Spleen (tissue), 11 donors: ENCODE measurements around the gene ZNF804A. TPM values are rescaled to one million over a fixed set of nuclear protein-coding genes. Genes with fewer than 3 reads are reported as not detected.

Experiments
- DNase-seq: peaks from one replicate; pipeline ENCODE4 v3.0.0-alpha.2; 2020
- H3K27ac ChIP-seq, 8 donors: fragments of 200-600 bp; sonication (generic) in 7 of 8; 1 replicate in 4 of 8; 2 replicates in 4 of 8; pipeline versions ENCODE4 v1.5.0 to v1.8.0; 2016 to 2021; ENCODE audit warnings: inconsistent platforms in 4 of 8, mild to moderate bottlenecking in 4 of 8, moderate library complexity in 1 of 8
- H3K27me3 ChIP-seq, 7 donors: fragments of 200-600 bp; sonication (generic) in 6 of 7; replicated peaks in 1 of 7; 1 replicate in 4 of 7; 2 replicates in 3 of 7; pipeline versions ENCODE4 v1.5.0 to v1.8.0; 2016 to 2021; ENCODE audit warnings: inconsistent platforms in 3 of 7, mild to moderate bottlenecking in 1 of 7
- H3K36me3 ChIP-seq, 6 donors: fragments of 200-600 bp; sonication (generic) in 5 of 6; 1 replicate in 4 of 6; 2 replicates in 2 of 6; pipeline versions ENCODE4 v1.5.0 to v1.8.0; 2016 to 2021; ENCODE audit warnings: inconsistent platforms in 2 of 6
- H3K4me1 ChIP-seq, 6 donors: fragments of 200-600 bp; sonication (generic) in 5 of 6; 1 replicate in 3 of 6; 2 replicates in 3 of 6; pipeline versions ENCODE4 v1.5.0 to v1.8.0; 2016 to 2021; ENCODE audit warnings: inconsistent platforms in 3 of 6
- H3K4me3 ChIP-seq, 8 donors: fragments of 200-600 bp; sonication (generic) in 7 of 8; 1 replicate in 4 of 8; 2 replicates in 4 of 8; pipeline versions ENCODE4 v1.5.0 to v1.8.0; 2016 to 2021; ENCODE audit warnings: inconsistent platforms in 4 of 8, mild to moderate bottlenecking in 4 of 8, moderate library complexity in 2 of 8
- H3K9me3 ChIP-seq, 8 donors: fragments of 200-600 bp; sonication (generic) in 7 of 8; 1 replicate in 4 of 8; 2 replicates in 4 of 8; pipeline versions ENCODE4 v1.5.0 to v1.8.0; 2016 to 2021; ENCODE audit warnings: inconsistent platforms in 4 of 8
- CTCF ChIP-seq, 11 experiments: fragments of 200-600 bp in 7 of 11; fragments of 450-650 bp in 4 of 11; sonication (generic) in 4 of 11; IDR thresholded peaks in 8 of 11; conservative IDR thresholded peaks in 3 of 11; 1 replicate in 7 of 11; 2 replicates in 4 of 11; pipeline versions ENCODE4 v1.4.0 to v1.8.0; 2016 to 2021; ENCODE audit warnings: antibody characterized with exemption in 11 of 11, inconsistent platforms in 4 of 11, mild to moderate bottlenecking in 1 of 11
- POLR2A ChIP-seq, 3 donors: fragments of 450-650 bp; IDR thresholded peaks; one replicate each; pipeline ENCODE4 v1.5.1; 2017; ENCODE audit warnings: antibody characterized with exemption in 3 of 3, mild to moderate bottlenecking in 1 of 3
- POLR2AphosphoS5 ChIP-seq, 3 donors: sonication (generic); formaldehyde crosslinking; IDR thresholded peaks; one replicate each; pipeline ENCODE4 v1.5.1; 2017; ENCODE audit warnings: antibody characterized with exemption in 3 of 3
- WGBS, 5 donors: extraction: QIAGEN DNeasy Blood & Tissue Kit in 3 of 5; methylation state at CpG; one replicate each; pipeline versions ENCODE4 v1.1.5 to v1.1.7; 2013 to 2018; 5-methylcytosine and 5-hydroxymethylcytosine counted together
- intact Hi-C: fragments of 100-400 bp; cut with DNase I; formaldehyde crosslinking; loops from one replicate; pipeline ENCODE4 v1.15.0; 2023; ENCODE audit warnings: low total_unique reads
- polyA plus RNA-seq, 3 donors: library from polyadenylated mRNA; stranded (reverse); fragments of 200-250 nt; gene quantifications; one replicate each; pipeline ENCODE4 v1.2.1, GENCODE V29; 2013
- total RNA-seq, 7 donors: library from RNA; depleted of rRNA in 3 of 7; stranded (reverse); fragments of >200 nt in 3 of 7; fragmentation: NEBNext Ultra II Directional in 4 of 7; extraction: Animal tissue kit (Norgen Biotek cat#: 25700) in 4 of 7; gene quantifications; one replicate each; pipeline versions ENCODE4 v1.1.0 to v1.2.1, GENCODE V29; 2016 to 2021
- donor health status: healthy with polysubstance abuse.
- donor health status: DM: no; HTN: no; CAD: no; lungs with moderate emphysema.
- donor health status: DM: no; HTN: no; CAD: no.
- donor health status: Bipolar disorder and iron deficiency.
- donor health status: healthy.
- donor health status: DM: no; HTN: no; CAD: no.
- donor health status: DM: yes; HTN: yes; CAD: no.

The ZNF804A gene
- total and polyA plus RNA-seq, 10 donors, result 0.21 to 1.8 (median 0.41) TPM

- Histone ChIP-seq H3K27ac (no peak overlapping the region), H3K36me3 (no peaks in the 10 kb centered on the region), H3K4me3 (no peak overlapping the region), H3K27me3 (no peaks in the 10 kb centered on the region), H3K9me3 (peaks cover 0 to 19% (median 2%) of the 10 kb centered on the region in 8 donors), H3K4me1 (no peaks in the 10 kb centered on the region)
- no peak for TF ChIP-seq CTCF (IDR thresholded peaks at IDR 0.05 in 8 of 11, conservative IDR thresholded peaks at IDR 0.05 in 3 of 11)
- TF ChIP-seq POLR2A (IDR thresholded peaks at IDR 0.05), result no peak
- no peak for TF ChIP-seq POLR2AphosphoS5 (IDR thresholded peaks at IDR 0.05)
- intact Hi-C loops, result no loop called here
- DNase-seq, result no peak
These were observed 46.4 kb downstream of the ZNF804A start for GRCh38 chr2:184644685-184645084.

- intact Hi-C loops, result no loop called here
- H3K4me3 ChIP-seq, result no peak overlapping the region
- no peak overlapping the region for H3K27ac ChIP-seq
- no peaks in the 10 kb centered on the region for H3K36me3 ChIP-seq
- no peaks in the 10 kb centered on the region for H3K4me1 ChIP-seq
- 56 to 74% (median 67%) methylated on average over 2 of the region's 2 CpGs for WGBS, 5 donors
- H3K9me3 ChIP-seq, result peaks cover 0 to 21% (median 5%) of the 10 kb centered on the region in 8 donors
- DNase-seq, result no peak
- TF ChIP-seq CTCF (IDR thresholded peaks at IDR 0.05 in 8 of 11, conservative IDR thresholded peaks at IDR 0.05 in 3 of 11), result no peak
- TF ChIP-seq POLR2A (IDR thresholded peaks at IDR 0.05), result no peak
- TF ChIP-seq POLR2AphosphoS5 (IDR thresholded peaks at IDR 0.05), result no peak
- H3K27me3 ChIP-seq, result no peaks in the 10 kb centered on the region
These were observed 47.8 kb downstream of the ZNF804A start for GRCh38 chr2:184646177-184646576.

GRCh38 chr2:184646593-184646992 lies 48.3 kb downstream of the ZNF804A start:
- DNase-seq, result no peak
- Histone ChIP-seq H3K36me3 (no peaks in the 10 kb centered on the region), H3K4me3 (no peak overlapping the region), H3K4me1 (no peaks in the 10 kb centered on the region), H3K27ac (no peak overlapping the region), H3K27me3 (no peaks in the 10 kb centered on the region), H3K9me3 (peaks cover 0 to 21% (median 5%) of the 10 kb centered on the region in 8 donors)
- intact Hi-C loops, result no loop called here
- WGBS, 5 donors, result 91 to 100% (median 93%) methylated on average over 4 of the region's 4 CpGs
- no peak for TF ChIP-seq CTCF (IDR thresholded peaks at IDR 0.05 in 8 of 11, conservative IDR thresholded peaks at IDR 0.05 in 3 of 11)
- TF ChIP-seq POLR2AphosphoS5 (IDR thresholded peaks at IDR 0.05), result no peak

GRCh38 chr2:184654945-184655344 lies 56.6 kb downstream of the ZNF804A start:
- no peaks in the 10 kb centered on the region for H3K36me3 ChIP-seq
- no peak overlapping the region for H3K27ac ChIP-seq
- H3K27me3 ChIP-seq, result no peaks in the 10 kb centered on the region
- H3K4me1 ChIP-seq, result no peaks in the 10 kb centered on the region
- intact Hi-C loops, result no loop called here
- 58 to 66% (median 63%) methylated on average over 2 of the region's 2 CpGs for WGBS, 5 donors
- peaks cover 0 to 5% (median 0%) of the 10 kb centered on the region in 8 donors for H3K9me3 ChIP-seq
- no peak overlapping the region for H3K4me3 ChIP-seq
- no peak for TF ChIP-seq POLR2AphosphoS5 (IDR thresholded peaks at IDR 0.05)
- no peak for TF ChIP-seq POLR2A (IDR thresholded peaks at IDR 0.05)
- no peak for TF ChIP-seq CTCF (IDR thresholded peaks at IDR 0.05 in 8 of 11, conservative IDR thresholded peaks at IDR 0.05 in 3 of 11)
- no peak for DNase-seq
